Neural cell (in vitro differentiated cells): ENCODE measurements around the gene TRIM32. TPM values are rescaled to one million over a fixed set of nuclear protein-coding genes. Genes with fewer than 3 reads are reported as not detected.

Source experiments
- H2AFZ ChIP-seq: fragments of 200-600, 300-800 bp; sonication (generic), shearing (Covaris generic); 2 replicates; pipeline ENCODE4 v1.6.0; 2014; ENCODE audit warnings: low read depth, mild to moderate bottlenecking, antibody characterized with exemption, low read length, moderate library complexity
- H3F3A ChIP-seq: fragments of 200-600 bp; shearing (Covaris generic); 2 replicates; pipeline ENCODE4 v1.6.1; 2016; ENCODE audit warnings: mild to moderate bottlenecking, moderate library complexity, mixed read lengths, antibody characterized with exemption, low read length; ENCODE audit not compliant: insufficient read depth, poor library complexity, severe bottlenecking
- H3K27ac ChIP-seq: fragments of 200-600, 300-800 bp; sonication (generic), shearing (Covaris generic); 2 replicates; pipeline ENCODE4 v1.5.1; 2014; ENCODE audit warnings: mild to moderate bottlenecking, low read length, moderate library complexity
- H3K27me3 ChIP-seq: fragments of 300-800, 200-600 bp; sonication (generic), shearing (Covaris generic); 2 replicates; pipeline ENCODE4 v1.6.0; 2014; ENCODE audit warnings: mild to moderate bottlenecking, low read depth, low read length, moderate library complexity; ENCODE audit not compliant: insufficient read depth
- H3K36me3 ChIP-seq: fragments of 300-800, 200-600 bp; sonication (generic), shearing (Covaris generic); 2 replicates; pipeline ENCODE4 v1.5.1; 2014; ENCODE audit warnings: mild to moderate bottlenecking, antibody characterized with exemption, low read length, moderate library complexity; ENCODE audit not compliant: insufficient read depth
- H3K4me2 ChIP-seq: fragments of 300-800, 200-600 bp; sonication (generic), shearing (Covaris generic); 2 replicates; pipeline ENCODE4 v1.6.0; 2014; ENCODE audit warnings: mild to moderate bottlenecking, low read length
- H3K4me3 ChIP-seq: fragments of 300-800, 200-600 bp; sonication (generic), shearing (Covaris generic); 2 replicates; pipeline ENCODE4 v1.5.1; 2014; ENCODE audit warnings: mild to moderate bottlenecking, low read length, moderate library complexity
- H3K79me2 ChIP-seq: fragments of 200-600 bp; shearing (Covaris generic); replicated peaks from 2 replicates; pipeline ENCODE4 v1.6.0; 2014; ENCODE audit warnings: mild to moderate bottlenecking, low read length, moderate library complexity; ENCODE audit not compliant: insufficient read depth
- H3K9ac ChIP-seq: fragments of 300-800, 200-600 bp; sonication (generic), shearing (Covaris generic); 2 replicates; pipeline ENCODE4 v1.6.1; 2016; ENCODE audit warnings: mild to moderate bottlenecking, low read length, mixed read lengths
- H3K9me2 ChIP-seq: fragments of 200-600 bp; shearing (Covaris generic); 2 replicates; pipeline ENCODE4 v1.6.1; 2016; ENCODE audit warnings: mild to moderate bottlenecking, low read length, mixed read lengths; ENCODE audit not compliant: insufficient read depth
- H3K9me3 ChIP-seq: fragments of 200-600, 300-800 bp; sonication (generic), shearing (Covaris generic); 2 replicates; pipeline ENCODE4 v1.6.1; 2016; ENCODE audit warnings: mild to moderate bottlenecking, mixed run types, low read length, moderate library complexity, mixed read lengths
- H4K20me1 ChIP-seq: fragments of 200-600 bp; shearing (Covaris generic); 2 replicates; pipeline ENCODE4 v1.6.1; 2016; ENCODE audit warnings: mild to moderate bottlenecking, mixed run types; ENCODE audit not compliant: insufficient read depth
- EP300 ChIP-seq: fragments of 450-650 bp; conservative IDR thresholded peaks from 2 replicates; pipeline ENCODE4 v1.6.1; 2014; ENCODE audit warnings: antibody characterized with exemption, mild to moderate bottlenecking, moderate library complexity; ENCODE audit not compliant: poor library complexity, severe bottlenecking
- EZH2 ChIP-seq: fragments of 200-600, 300-800 bp; shearing (Covaris generic), sonication (generic); IDR thresholded peaks from 2 replicates; pipeline ENCODE4 v1.6.1; 2014; ENCODE audit warnings: antibody characterized with exemption, low read length, borderline replicate concordance, mild to moderate bottlenecking; ENCODE audit not compliant: insufficient read depth, poor library complexity, severe bottlenecking
- MXI1 ChIP-seq: fragments of 450-650 bp; conservative IDR thresholded peaks from 2 replicates; pipeline ENCODE4 v1.6.1; 2014; ENCODE audit warnings: antibody characterized with exemption, mild to moderate bottlenecking; ENCODE audit not compliant: poor library complexity, severe bottlenecking
- POLR2AphosphoS5 ChIP-seq: IDR thresholded peaks from 2 replicates; pipeline ENCODE4 v1.6.1; 2012
- RAD21 ChIP-seq: fragments of 450-650 bp; conservative IDR thresholded peaks from 2 replicates; pipeline ENCODE4 v1.6.1; 2014; ENCODE audit warnings: antibody characterized with exemption, mild to moderate bottlenecking, moderate library complexity
- SMC3 ChIP-seq: fragments of 450-650 bp; conservative IDR thresholded peaks from 2 replicates; pipeline ENCODE4 v1.6.1; 2014; ENCODE audit warnings: antibody characterized with exemption, mild to moderate bottlenecking, moderate library complexity; ENCODE audit not compliant: poor library complexity
- TAF1 ChIP-seq: IDR thresholded peaks from 2 replicates; pipeline ENCODE4 v1.6.1; 2012; ENCODE audit warnings: low read depth
- polyA plus RNA-seq: library from polyadenylated mRNA; depleted of rRNA; stranded (reverse); fragments of >200 nt; gene quantifications from 2 replicates; pipeline ENCODE4 v1.2.3, GENCODE V29; 2014
- TF ChIP-seq, protein P1 (sequence below): fragments of 450-650 bp; IDR thresholded peaks from 2 replicates; pipeline ENCODE4 v1.5.1; 2014; ENCODE audit warnings: antibody characterized with exemption, mild to moderate bottlenecking, moderate library complexity; ENCODE audit not compliant: poor library complexity, severe bottlenecking
- TF ChIP-seq, protein P2 (sequence below): IDR thresholded peaks from 2 replicates; pipeline ENCODE4 v1.6.1; 2012; ENCODE audit warnings: borderline replicate concordance

Gene TRIM32
- polyA plus RNA-seq, 1 donor from 2014 or later = 9.1 TPM

- H3K9me3 ChIP-seq = no peaks in the 10 kb centered on the region
- no peaks in the 10 kb centered on the region for H3K36me3 ChIP-seq
- no peak overlapping the region for H3K27ac ChIP-seq
- H3K9me2 ChIP-seq = no peaks in the 10 kb centered on the region
- H3K4me3 ChIP-seq = no peak overlapping the region
- H3K9ac ChIP-seq = no peak overlapping the region
- no peak overlapping the region for H3K4me2 ChIP-seq
- no peaks in the 10 kb centered on the region for H4K20me1 ChIP-seq
- no peaks in the 10 kb centered on the region for H3K27me3 ChIP-seq
- no peaks in the 10 kb centered on the region for H3F3A ChIP-seq
- H3K79me2 ChIP-seq = no peaks in the 10 kb centered on the region
- no peak overlapping the region for H2AFZ ChIP-seq
- no peak for TF ChIP-seq EP300
- TF ChIP-seq RAD21 = no peak
- TF ChIP-seq EZH2 = no peak
- TF ChIP-seq POLR2AphosphoS5 = no peak
- TF ChIP-seq MXI1 = no peak
- TF ChIP-seq TAF1 = no peak
- TF ChIP-seq, protein P1, sequence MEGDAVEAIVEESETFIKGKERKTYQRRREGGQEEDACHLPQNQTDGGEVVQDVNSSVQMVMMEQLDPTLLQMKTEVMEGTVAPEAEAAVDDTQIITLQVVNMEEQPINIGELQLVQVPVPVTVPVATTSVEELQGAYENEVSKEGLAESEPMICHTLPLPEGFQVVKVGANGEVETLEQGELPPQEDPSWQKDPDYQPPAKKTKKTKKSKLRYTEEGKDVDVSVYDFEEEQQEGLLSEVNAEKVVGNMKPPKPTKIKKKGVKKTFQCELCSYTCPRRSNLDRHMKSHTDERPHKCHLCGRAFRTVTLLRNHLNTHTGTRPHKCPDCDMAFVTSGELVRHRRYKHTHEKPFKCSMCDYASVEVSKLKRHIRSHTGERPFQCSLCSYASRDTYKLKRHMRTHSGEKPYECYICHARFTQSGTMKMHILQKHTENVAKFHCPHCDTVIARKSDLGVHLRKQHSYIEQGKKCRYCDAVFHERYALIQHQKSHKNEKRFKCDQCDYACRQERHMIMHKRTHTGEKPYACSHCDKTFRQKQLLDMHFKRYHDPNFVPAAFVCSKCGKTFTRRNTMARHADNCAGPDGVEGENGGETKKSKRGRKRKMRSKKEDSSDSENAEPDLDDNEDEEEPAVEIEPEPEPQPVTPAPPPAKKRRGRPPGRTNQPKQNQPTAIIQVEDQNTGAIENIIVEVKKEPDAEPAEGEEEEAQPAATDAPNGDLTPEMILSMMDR = no peak
- TF ChIP-seq SMC3 = no peak
- TF ChIP-seq, protein P2, sequence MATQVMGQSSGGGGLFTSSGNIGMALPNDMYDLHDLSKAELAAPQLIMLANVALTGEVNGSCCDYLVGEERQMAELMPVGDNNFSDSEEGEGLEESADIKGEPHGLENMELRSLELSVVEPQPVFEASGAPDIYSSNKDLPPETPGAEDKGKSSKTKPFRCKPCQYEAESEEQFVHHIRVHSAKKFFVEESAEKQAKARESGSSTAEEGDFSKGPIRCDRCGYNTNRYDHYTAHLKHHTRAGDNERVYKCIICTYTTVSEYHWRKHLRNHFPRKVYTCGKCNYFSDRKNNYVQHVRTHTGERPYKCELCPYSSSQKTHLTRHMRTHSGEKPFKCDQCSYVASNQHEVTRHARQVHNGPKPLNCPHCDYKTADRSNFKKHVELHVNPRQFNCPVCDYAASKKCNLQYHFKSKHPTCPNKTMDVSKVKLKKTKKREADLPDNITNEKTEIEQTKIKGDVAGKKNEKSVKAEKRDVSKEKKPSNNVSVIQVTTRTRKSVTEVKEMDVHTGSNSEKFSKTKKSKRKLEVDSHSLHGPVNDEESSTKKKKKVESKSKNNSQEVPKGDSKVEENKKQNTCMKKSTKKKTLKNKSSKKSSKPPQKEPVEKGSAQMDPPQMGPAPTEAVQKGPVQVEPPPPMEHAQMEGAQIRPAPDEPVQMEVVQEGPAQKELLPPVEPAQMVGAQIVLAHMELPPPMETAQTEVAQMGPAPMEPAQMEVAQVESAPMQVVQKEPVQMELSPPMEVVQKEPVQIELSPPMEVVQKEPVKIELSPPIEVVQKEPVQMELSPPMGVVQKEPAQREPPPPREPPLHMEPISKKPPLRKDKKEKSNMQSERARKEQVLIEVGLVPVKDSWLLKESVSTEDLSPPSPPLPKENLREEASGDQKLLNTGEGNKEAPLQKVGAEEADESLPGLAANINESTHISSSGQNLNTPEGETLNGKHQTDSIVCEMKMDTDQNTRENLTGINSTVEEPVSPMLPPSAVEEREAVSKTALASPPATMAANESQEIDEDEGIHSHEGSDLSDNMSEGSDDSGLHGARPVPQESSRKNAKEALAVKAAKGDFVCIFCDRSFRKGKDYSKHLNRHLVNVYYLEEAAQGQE = no peak
These were observed 37.0 kb downstream of the TRIM32 start for GRCh38 chr9:116724123-116724522.

DNA sequence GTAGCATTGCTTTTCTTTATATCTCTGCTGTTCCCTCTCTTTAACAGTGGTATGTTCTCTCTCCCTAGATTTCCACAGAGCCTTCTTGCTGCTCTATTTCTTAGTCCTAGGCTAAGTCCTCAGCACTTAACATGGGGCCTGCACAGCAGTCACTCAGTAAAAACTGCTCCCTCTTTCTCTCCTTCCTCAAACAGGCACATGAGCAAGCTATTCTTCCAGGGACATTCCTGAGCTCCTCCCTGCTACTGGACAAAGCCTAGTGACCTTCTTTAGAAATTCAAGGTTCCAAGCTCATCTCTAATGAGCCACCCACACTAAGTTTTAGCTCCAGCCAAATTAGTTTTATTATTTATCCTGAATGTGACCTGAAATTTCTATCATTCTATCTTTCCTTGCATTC lies 39.5 kb downstream of the TRIM32 start:
- no peaks in the 10 kb centered on the region for H3K79me2 ChIP-seq
- H2AFZ ChIP-seq = no peak overlapping the region
- H3K36me3 ChIP-seq = no peaks in the 10 kb centered on the region
- H3K27ac ChIP-seq = no peak overlapping the region
- no peak overlapping the region for H3K4me2 ChIP-seq
- H3K4me3 ChIP-seq = no peak overlapping the region
- H3K9me3 ChIP-seq = no peaks in the 10 kb centered on the region
- no peaks in the 10 kb centered on the region for H3F3A ChIP-seq
- no peak overlapping the region for H3K9ac ChIP-seq
- no peaks in the 10 kb centered on the region for H4K20me1 ChIP-seq
- TF ChIP-seq MXI1 = no peak
- TF ChIP-seq, protein P1 = no peak
- no peak for TF ChIP-seq POLR2AphosphoS5
- TF ChIP-seq EZH2 = no peak
- TF ChIP-seq, protein P2 = no peak
- no peak for TF ChIP-seq RAD21
- no peak for TF ChIP-seq TAF1
- TF ChIP-seq SMC3 = no peak
- no peak for TF ChIP-seq EP300
- H3K27me3 ChIP-seq = no peaks in the 10 kb centered on the region
- no peaks in the 10 kb centered on the region for H3K9me2 ChIP-seq
